GM10266 (cell line): Measurements from ENCODE around the gene CDCP1.

ENCODE experiments used
- DNase-seq: peaks from one replicate; pipeline ENCODE4 v3.0.0; 2012; ENCODE audit errors: extremely low spot score
- CTCF ChIP-seq: IDR thresholded peaks from 2 replicates; pipeline ENCODE4 v1.5.1; 2012; ENCODE audit warnings: mild to moderate bottlenecking, low read depth; ENCODE audit not compliant: control insufficient read depth, insufficient read depth; ENCODE audit errors: missing control alignments

Gene CDCP1

GRCh38 chr3:45067941-45068340 is 78.2 kb downstream of the CDCP1 start:
- DNase-seq = no peak
- no peak for TF ChIP-seq CTCF

DNA sequence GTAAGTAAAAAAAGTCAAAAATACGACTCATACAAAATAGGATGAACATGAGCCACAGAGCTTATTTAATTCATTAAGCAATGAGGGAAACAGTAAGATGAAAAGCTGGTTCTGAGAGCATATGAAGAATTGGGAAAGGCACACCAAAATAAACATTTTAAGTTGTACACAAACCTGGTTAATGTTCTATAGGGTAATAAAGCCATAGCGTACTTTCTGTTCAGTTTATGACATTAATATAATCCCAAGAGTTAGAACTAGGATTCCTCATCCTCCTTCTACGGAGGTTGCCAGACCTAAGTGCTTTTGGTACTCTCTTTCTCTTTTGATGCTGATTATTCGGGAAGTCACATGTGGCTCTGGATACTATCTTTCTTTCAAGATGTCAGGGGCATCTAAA is 78.7 kb downstream of the CDCP1 start:
- TF ChIP-seq CTCF = no peak
- DNase-seq = no peak

DNA sequence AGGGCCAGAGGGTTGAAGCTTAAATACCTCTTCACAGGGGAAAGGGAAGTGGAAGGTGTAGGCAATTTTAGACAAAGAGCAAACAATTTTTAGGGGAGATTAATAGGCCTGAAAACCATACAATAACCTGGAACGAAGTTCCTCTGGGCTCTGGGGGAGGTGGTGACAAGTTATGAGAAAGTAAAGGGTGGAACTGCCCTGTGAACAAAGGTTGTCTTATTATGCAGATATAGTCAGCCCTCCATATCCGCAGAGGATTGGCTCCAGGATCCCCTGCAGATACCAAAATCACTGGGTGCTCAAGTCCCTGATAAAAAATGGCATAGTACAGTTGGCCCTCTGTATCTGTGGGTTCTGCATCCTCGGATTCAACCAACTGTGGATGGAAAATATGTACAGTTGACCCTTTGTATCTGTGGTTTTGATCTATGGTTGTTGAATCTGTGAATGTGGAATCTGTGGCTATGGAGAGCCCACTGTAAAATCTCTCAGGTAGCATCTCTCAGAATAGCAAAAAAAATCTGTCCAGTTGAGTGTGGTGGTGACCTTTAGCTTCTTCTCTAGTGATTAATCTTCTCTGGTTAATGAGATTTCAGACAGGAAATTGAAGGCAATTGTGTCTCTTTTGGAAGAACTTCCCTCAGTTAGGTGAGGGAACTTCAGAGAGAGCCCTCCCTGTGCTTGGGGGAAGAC is 79.9 kb downstream of the CDCP1 start:
- DNase-seq = no peak
- TF ChIP-seq CTCF = no peak

DNA sequence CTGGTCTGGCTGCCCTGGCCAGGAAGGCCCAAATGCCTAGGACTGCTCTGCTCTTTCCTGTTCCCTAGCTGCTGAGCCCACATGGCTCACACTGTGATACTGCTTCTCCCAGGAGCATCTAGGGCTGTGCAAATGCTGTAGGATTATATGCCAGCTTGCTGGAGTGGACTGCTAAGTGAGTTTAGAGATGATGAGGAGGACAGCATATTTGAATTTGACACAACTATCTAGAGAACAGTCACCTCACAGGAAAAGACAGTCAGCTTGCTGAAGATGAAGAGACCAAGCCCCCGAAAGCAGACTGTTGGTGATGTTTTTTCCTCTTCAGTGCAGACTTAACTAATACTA is 80.8 kb downstream of the CDCP1 start:
- DNase-seq = no peak
- TF ChIP-seq CTCF = no peak

DNA sequence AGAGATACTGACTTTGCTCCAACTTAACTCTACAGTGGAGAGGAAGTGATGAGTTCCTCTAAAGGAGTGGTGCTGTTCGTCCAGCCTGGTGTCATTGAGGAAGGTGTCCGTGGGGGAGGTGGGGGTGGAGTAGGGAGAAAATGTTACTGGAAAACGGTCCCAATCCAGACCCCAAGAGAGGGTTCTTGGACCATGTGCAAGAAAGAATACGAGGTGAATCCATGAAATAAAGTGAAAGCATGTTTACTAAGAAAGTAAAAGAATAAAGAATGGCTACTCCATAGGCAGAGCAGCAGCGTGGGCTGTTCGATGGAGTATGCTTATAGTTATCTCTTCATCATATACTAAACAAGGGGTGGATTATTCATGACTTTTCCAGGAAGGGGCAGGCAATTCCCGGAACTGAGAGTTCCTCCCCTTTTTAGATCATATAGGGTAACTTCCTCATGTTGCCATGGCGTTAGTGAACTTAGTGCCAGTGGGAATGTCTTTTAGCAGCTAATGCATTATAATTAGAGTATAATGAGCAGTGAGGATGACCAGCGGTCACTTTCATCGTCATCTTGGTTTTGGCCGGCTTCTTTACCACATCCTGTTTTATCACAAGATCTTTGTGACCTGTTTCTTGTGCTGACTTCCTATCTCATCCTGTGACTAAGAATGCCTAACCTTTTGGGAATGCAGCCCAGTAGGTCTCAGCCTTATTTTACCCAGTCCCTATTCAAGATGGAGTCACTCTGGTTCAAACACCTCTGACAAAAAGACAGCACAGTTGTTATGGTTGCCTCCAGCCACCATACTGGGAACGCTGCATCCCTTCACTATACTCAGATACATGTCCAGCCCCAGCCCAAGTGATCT is 81.4 kb downstream of the CDCP1 start:
- no peak for DNase-seq
- TF ChIP-seq CTCF = no peak

GRCh38 chr3:45062697-45063070 is 83.5 kb downstream of the CDCP1 start:
- no peak for TF ChIP-seq CTCF
- DNase-seq = no peak
